Prostate gland (tissue), 2 donors: ENCODE results near the gene RGS19.
A peak's percentile ranks its signal among the peaks of the same experiment; 100 is the strongest.

Source experiments
- POLR2A ChIP-seq: fragments of 450-650 bp; IDR thresholded peaks from one replicate; pipeline ENCODE4 v1.6.1; 2016; ENCODE audit warnings: antibody characterized with exemption, mild to moderate bottlenecking
- TF ChIP-seq, protein P1 (sequence below), 4 experiments: fragments of 200-600 bp in 2 of 4; fragments of 450-650 bp in 2 of 4; sonication (generic) in 2 of 4; IDR thresholded peaks; 1 replicate in 3 of 4; 2 replicates in 1 of 4; pipeline ENCODE4 v1.5.1; 2016 to 2019; ENCODE audit warnings: antibody characterized with exemption in 4 of 4, mild to moderate bottlenecking in 2 of 4, moderate library complexity in 2 of 4

DNA sequence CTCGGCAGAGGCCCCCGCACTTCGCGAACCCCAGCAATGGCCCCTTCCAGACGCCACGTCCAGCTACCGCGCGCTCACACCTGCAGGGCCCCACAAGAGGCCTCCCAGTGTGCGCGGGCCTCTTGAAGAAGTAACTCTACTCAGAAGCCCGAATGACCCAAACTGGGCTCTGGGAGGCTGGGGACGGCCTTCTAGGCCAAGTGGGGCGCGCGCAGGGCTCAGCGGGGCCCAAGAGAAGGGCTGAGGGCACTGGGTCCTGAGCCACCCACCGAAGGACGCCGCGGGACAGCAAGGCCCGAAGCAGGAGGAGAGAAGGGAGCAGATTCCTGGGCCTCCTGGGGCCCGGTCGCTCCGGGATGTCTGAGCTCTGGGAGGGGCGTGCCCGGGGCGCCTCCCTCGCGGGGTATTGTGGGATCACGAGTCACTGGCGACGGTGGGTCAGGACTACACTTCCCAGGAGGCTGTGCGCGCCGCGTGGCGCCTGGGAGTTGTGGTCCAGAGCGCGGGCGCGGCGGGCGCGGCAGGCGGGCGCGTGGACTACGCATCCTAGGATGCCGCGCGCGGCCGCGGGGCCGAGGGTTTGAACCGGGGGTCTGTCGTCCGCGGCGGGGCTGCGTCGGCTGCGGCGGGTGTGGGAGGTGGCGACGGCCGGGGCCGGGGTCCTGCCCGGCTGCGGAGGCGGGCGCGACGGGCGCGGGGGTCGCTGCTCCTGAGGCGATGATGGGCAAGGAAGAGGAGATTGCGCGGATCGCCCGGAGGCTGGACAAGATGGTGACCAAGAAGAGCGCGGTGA is 16.5 kb downstream of the RGS19 start, which contains the start of gene TCEA2:
- TF ChIP-seq, protein P1, sequence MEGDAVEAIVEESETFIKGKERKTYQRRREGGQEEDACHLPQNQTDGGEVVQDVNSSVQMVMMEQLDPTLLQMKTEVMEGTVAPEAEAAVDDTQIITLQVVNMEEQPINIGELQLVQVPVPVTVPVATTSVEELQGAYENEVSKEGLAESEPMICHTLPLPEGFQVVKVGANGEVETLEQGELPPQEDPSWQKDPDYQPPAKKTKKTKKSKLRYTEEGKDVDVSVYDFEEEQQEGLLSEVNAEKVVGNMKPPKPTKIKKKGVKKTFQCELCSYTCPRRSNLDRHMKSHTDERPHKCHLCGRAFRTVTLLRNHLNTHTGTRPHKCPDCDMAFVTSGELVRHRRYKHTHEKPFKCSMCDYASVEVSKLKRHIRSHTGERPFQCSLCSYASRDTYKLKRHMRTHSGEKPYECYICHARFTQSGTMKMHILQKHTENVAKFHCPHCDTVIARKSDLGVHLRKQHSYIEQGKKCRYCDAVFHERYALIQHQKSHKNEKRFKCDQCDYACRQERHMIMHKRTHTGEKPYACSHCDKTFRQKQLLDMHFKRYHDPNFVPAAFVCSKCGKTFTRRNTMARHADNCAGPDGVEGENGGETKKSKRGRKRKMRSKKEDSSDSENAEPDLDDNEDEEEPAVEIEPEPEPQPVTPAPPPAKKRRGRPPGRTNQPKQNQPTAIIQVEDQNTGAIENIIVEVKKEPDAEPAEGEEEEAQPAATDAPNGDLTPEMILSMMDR (IDR thresholded peaks at IDR 0.05): peak in 2 of 4 experiments; percentile 14 to 22
- TF ChIP-seq POLR2A: peak; percentile 81
